A673 (cell line): Measurements from ENCODE around the gene CTNNA2. TPM values are rescaled to one million over a fixed set of nuclear protein-coding genes. Genes with fewer than 3 reads are reported as not detected.

Source experiments
- BruUV-seq: library from RNA; stranded (reverse); fragments of 400-500 nt; replicated peaks from 2 replicates; lab custom pipeline; 2021; lab: Mats Ljungman, UMichigan
- CTCF ChIA-PET: fragments of 300-600 bp; sonication (Branson Sonifier 250); formaldehyde crosslinking; loops from one replicate; lab custom pipeline; 2022; ENCODE audit warnings: antibody characterized with exemption; lab: Charles Lee
- POLR2A ChIA-PET: fragments of 300-600 bp; sonication (Branson Sonifier 250); formaldehyde crosslinking; loops from one replicate; lab custom pipeline; 2022; ENCODE audit warnings: antibody characterized with exemption; ENCODE audit not compliant: low non-redundant PET; lab: Charles Lee
- DNase-seq: peaks from one replicate; pipeline ENCODE4 v3.0.0-alpha.2; 2015; ENCODE audit warnings: low spot score
- H3K27ac ChIP-seq: fragments of 200-600 bp; sonication (generic); 2 replicates; pipeline ENCODE4 v1.5.1; 2016; ENCODE audit warnings: mixed run types, low read depth, mild to moderate bottlenecking, mixed read lengths, antibody characterized with exemption, low read length; ENCODE audit not compliant: poor library complexity, severe bottlenecking
- H3K27me3 ChIP-seq: fragments of 200-600 bp; sonication (generic); replicated peaks from 2 replicates; pipeline ENCODE4 v1.6.1; 2017; ENCODE audit warnings: mixed run types, low read depth, mild to moderate bottlenecking, mixed read lengths, antibody characterized with exemption, low read length; ENCODE audit not compliant: insufficient read depth, poor library complexity
- H3K36me3 ChIP-seq: fragments of 200-600 bp; sonication (generic); 2 replicates; pipeline ENCODE4 v1.6.1; 2016; ENCODE audit warnings: mixed run types, mild to moderate bottlenecking, mixed read lengths, antibody characterized with exemption, low read length; ENCODE audit not compliant: insufficient read depth, poor library complexity, severe bottlenecking
- H3K4me1 ChIP-seq: fragments of 200-600 bp; sonication (generic); 2 replicates; pipeline ENCODE4 v1.6.1; 2017; ENCODE audit warnings: mixed run types, mild to moderate bottlenecking, mixed read lengths, antibody characterized with exemption, low read length; ENCODE audit not compliant: insufficient read depth, poor library complexity, severe bottlenecking
- H3K4me3 ChIP-seq: fragments of 200-600 bp; sonication (generic); 2 replicates; pipeline ENCODE4 v1.5.1; 2016; ENCODE audit warnings: low read depth, mixed run types, mild to moderate bottlenecking, mixed read lengths, low read length; ENCODE audit not compliant: poor library complexity, severe bottlenecking
- H3K9me3 ChIP-seq: fragments of 200-600 bp; sonication (generic); 2 replicates; pipeline ENCODE4 v1.6.1; 2016; ENCODE audit warnings: mixed run types, low read depth, mild to moderate bottlenecking, mixed read lengths, antibody characterized with exemption, low read length; ENCODE audit not compliant: poor library complexity, severe bottlenecking
- EZH2 ChIP-seq: fragments of 200-600 bp; sonication (generic); IDR thresholded peaks from 2 replicates; pipeline ENCODE4 v1.6.1; 2017; ENCODE audit warnings: borderline replicate concordance, low read depth, mild to moderate bottlenecking, mixed read lengths, antibody characterized with exemption, low read length; ENCODE audit not compliant: poor library complexity, severe bottlenecking
- intact Hi-C: fragments of 100-400 bp; cut with micrococcal nuclease; formaldehyde crosslinking; loops from one replicate; pipeline ENCODE4 v1.10.0; 2022; ENCODE audit not compliant: unreplicated experiment
- total RNA-seq: library from RNA; stranded (reverse); gene quantifications from 2 replicates; pipeline ENCODE4 v1.2.3, GENCODE V29; 2021
- TF ChIP-seq, protein P1 (sequence below): fragments of 300-800, 200-600 bp; sonication (generic); conservative IDR thresholded peaks from 2 replicates; pipeline ENCODE4 v1.5.1; 2017; ENCODE audit warnings: low read depth, mild to moderate bottlenecking, antibody characterized with exemption, low read length, moderate library complexity, mixed read lengths

The CTNNA2 gene
- total RNA-seq, 1 experiment from 2014 or later: not detected

DNA sequence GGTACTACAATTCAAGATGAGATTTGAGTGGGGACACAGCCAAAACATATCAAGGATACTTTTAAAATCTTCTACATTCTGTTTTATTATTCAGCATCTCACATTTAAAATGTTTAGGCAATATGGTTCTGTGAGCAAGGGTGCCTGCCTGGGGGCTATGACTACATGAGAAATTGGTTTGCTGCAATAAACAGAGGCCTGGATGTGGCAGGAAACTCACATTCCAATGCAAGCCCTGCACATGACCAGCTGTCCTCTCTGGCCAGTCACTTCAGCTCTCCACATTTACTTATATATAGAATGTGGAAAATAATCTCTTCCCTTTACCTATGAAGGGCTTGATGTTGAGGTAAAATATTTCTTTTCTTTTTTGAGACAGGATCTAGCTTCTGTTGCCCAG, 598.3 kb downstream of the CTNNA2 start:
- ChIA-PET CTCF (no interaction called here), POLR2A (no interaction called here)
- Histone ChIP-seq H3K27me3 (no peaks in the 10 kb centered on the region), H3K27ac (no peak overlapping the region), H3K9me3 (peaks cover 5% of the 10 kb centered on the region), H3K4me1 (no peaks in the 10 kb centered on the region), H3K36me3 (no peaks in the 10 kb centered on the region), H3K4me3 (no peak overlapping the region)
- TF ChIP-seq EZH2: no peak
- TF ChIP-seq, protein P1, sequence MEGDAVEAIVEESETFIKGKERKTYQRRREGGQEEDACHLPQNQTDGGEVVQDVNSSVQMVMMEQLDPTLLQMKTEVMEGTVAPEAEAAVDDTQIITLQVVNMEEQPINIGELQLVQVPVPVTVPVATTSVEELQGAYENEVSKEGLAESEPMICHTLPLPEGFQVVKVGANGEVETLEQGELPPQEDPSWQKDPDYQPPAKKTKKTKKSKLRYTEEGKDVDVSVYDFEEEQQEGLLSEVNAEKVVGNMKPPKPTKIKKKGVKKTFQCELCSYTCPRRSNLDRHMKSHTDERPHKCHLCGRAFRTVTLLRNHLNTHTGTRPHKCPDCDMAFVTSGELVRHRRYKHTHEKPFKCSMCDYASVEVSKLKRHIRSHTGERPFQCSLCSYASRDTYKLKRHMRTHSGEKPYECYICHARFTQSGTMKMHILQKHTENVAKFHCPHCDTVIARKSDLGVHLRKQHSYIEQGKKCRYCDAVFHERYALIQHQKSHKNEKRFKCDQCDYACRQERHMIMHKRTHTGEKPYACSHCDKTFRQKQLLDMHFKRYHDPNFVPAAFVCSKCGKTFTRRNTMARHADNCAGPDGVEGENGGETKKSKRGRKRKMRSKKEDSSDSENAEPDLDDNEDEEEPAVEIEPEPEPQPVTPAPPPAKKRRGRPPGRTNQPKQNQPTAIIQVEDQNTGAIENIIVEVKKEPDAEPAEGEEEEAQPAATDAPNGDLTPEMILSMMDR: no peak
- intact Hi-C loops: no loop called here
- no TSS peak for BruUV-seq
- no peak for DNase-seq

DNA sequence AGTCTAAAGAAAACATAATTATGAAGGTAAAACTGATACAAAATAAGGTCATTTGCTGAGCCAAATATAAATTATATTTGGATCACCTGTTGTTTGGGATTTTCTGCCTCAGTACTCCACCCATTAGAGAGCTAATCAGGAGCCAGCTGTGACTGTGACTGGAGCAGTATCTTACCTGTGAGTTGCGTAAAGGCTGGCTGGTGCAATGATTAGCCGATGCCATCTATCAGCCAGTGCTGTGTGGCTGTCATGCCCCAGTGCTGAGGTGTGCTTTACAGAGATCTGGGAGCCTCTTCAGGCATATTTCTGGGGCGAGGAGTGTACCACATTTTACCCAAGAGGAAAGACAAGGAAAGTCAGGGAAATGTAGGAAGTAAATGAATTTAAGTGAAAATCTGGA, 599.9 kb downstream of the CTNNA2 start:
- ChIA-PET POLR2A (no interaction called here), CTCF (no interaction called here)
- intact Hi-C loops: no loop called here
- TF ChIP-seq, protein P1: no peak
- no peak for TF ChIP-seq EZH2
- H3K4me3 ChIP-seq: no peak overlapping the region
- H3K36me3 ChIP-seq: no peaks in the 10 kb centered on the region
- no peak overlapping the region for H3K27ac ChIP-seq
- no peaks in the 10 kb centered on the region for H3K4me1 ChIP-seq
- no TSS peak for BruUV-seq
- peaks cover 5% of the 10 kb centered on the region for H3K9me3 ChIP-seq
- no peak for DNase-seq
- no peaks in the 10 kb centered on the region for H3K27me3 ChIP-seq

DNA sequence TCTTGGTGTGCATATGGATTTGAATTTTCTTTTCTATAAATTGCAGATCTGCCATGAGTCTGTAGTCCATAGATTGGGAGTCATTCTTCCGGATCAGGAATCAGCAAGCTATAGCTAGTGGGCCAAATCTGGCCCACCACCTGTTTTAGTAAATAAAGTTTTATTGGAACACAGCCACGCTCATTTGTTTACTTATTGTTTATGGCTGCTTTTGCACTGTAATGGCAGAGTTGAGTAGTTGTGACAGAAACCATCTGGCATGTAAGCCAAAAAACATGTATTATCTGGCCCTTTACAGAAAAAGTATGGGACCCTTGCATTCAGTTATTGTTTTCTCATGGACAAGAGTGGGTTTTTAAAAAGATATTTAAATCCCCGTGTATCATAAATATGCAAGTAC, 600.5 kb downstream of the CTNNA2 start:
- Histone ChIP-seq H3K4me1 (no peaks in the 10 kb centered on the region), H3K27ac (no peak overlapping the region), H3K4me3 (no peak overlapping the region), H3K27me3 (no peaks in the 10 kb centered on the region), H3K9me3 (peaks cover 5% of the 10 kb centered on the region), H3K36me3 (no peaks in the 10 kb centered on the region)
- ChIA-PET POLR2A (no interaction called here), CTCF (no interaction called here)
- no peak for TF ChIP-seq EZH2
- TF ChIP-seq, protein P1: no peak
- no TSS peak for BruUV-seq
- intact Hi-C loops: no loop called here
- DNase-seq: no peak
